Hematopoietic multipotent progenitor cell (in vitro differentiated cells): ENCODE measurements around the gene TANC1. TPM values are rescaled to one million over a fixed set of nuclear protein-coding genes. Genes with fewer than 3 reads are reported as not detected.

Experiments used
- DNase-seq, 3 donors: peaks; one replicate each; pipeline ENCODE4 v3.0.0-alpha.2; 2011 to 2015; ENCODE audit warnings: low read depth in 2 of 3, low spot score in 2 of 3
- total RNA-seq: library from RNA; depleted of rRNA; stranded (reverse); fragments of >200 nt; gene quantifications from one replicate; pipeline ENCODE4 v1.2.3, GENCODE V29; 2012

TANC1 gene
- total RNA-seq, 1 donor: 7.3 TPM

- no peak for DNase-seq
Measured at GRCh38 chr2:159153063-159153462, 184.6 kb downstream of the TANC1 start.

DNA sequence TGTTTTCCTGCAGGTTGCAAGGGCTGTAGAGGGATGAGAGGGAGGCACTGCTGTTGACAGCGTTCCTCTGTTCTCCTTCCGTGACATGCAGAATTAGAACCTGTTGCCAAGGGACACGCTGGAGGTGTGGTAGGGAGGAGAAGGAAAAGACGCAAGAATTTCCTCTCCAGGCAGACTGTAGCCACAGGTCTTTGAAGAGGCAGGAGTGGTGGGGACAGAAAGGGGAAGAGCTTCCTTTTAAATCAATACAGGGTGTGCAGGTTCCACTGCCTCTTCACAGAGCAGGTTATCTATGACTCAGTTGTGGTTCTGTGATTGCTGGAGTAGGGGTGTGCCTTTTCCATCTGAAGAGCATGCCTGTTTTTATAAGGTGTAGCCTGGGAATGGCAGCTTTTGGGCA is 185.0 kb downstream of the TANC1 start:
- no peak for DNase-seq

GRCh38 chr2:159153951-159154350 is 185.5 kb downstream of the TANC1 start:
- DNase-seq: no peak

GRCh38 chr2:159154366-159154765 is 185.9 kb downstream of the TANC1 start:
- DNase-seq: no peak

DNA sequence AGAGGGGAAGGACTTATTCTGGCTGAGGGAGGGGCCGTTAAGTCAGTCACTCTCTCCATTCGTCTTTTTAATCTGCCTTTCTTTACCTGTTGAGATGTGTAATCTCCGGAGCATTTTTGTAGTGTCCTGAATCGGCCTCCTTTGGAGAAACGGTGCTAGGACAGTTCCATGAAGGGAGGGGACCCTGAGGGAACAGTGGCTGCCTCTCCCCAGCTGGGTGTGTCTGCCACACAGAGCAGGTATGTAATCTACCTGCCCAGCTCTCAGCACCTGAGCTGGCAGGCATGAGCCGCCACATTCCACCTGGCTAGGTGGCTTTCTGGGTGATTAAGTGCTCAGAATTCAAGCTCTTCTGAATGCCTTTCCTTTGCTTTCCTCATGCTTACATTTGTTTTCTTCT is 186.9 kb downstream of the TANC1 start:
- no peak for DNase-seq

DNA sequence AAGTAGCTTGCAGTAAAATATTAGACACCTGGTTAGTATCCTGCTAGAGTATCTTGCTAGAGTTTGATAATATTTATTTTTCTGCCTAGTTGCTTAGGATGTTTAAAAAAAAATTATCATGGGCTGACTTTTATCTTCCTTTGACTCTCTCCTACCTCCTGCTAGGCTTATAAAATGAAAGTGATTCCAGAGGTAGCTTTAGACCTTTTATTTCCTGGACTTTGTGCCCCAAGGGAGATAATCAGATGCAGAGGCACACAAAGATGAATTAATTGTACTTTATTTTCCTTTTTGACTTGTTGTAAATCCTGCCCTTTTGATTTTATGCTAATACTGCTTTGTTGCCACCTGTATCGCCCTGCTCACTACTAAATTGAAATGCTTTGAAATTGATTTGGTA is 187.4 kb downstream of the TANC1 start:
- no peak for DNase-seq

GRCh38 chr2:159156834-159157233 is 188.4 kb downstream of the TANC1 start:
- no peak for DNase-seq

DNA sequence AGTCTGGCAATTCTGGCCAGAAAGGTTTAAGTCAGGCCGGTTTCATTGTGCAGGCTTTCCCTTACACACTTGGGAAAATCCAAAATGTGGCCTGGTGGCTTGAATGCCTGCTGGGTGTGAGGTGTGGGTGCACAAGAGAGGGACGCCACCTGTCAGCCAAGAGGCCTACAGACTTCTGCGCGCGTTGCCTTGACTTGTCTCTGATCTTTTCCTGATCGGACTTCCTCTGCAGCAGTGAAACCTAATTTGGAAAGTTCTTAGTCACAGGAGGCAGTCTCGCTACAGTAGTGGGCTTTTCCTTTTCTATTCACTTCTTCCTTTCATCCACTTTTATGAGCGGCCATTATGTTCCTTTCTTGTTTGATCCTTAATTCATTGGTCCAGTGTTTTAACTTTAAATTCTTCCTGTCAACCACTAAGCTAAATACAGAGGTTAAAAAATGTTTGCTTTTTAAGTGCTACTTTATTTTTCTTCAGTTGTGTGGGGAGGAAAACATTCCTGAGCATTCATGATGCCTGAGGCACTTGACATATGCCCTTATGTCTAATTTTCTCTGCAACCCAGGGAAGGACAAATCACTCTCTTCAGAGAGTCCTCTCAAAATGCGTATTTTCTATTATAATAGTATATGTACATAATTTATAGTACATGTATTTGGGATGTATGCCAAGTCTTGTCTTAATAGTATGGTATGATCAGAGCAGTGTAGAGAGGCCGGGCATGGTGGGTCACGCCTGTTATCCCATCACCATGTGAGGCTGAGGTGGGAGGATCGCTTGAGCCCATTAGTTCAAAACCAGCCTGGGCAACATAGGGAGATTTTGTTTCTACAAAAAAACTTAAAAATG is 189.1 kb downstream of the TANC1 start:
- DNase-seq: peak in 1 of 3 donors; percentile 22

DNA sequence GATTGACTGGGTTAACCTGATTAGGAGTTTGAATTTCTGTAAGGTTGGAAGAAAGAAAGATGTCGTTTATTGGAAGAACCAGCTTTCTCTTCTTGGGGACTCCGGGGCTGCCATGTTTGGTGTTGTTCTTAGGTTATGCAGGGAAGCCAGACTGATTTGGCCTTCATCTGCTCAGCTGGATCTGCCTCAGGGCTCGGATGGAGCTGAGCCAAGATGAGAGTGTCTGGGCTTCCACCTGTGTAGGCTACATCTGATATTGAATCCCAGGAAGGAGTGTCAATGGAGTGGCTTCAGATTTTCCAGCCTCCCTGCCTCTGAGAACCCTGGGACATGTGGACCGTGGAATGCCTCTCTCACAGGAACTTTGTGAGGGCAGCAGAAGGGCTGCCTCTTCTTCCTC is 192.0 kb downstream of the TANC1 start:
- no peak for DNase-seq

GRCh38 chr2:159160954-159161353 is 192.5 kb downstream of the TANC1 start:
- DNase-seq: no peak

GRCh38 chr2:159163930-159164329 is 195.5 kb downstream of the TANC1 start:
- peak in 1 of 3 donors; percentile 65 for DNase-seq

DNA sequence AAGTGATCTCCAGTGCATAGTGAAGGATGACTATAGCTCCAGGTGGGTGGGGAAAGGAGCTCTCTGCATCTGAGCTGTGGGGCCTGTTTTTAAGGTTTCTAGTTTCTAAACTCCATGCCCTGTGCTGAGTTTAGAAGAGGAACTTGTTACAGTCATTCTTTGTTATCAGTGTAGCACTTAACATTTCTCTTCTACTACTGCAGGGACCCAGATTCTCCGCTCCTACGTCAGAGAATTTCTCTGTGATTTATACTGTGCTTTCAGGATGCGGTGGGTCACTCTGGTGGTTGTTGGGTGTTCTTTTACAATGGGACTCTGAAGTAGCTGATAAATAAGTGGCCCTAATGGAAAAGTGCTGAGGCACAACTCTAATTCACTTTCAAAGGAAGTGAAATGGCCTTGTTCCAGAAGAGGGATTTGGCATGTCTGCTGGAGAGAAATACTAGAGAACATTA is 196.0 kb downstream of the TANC1 start:
- peak in 2 of 3 donors; percentile 59 to 77 for DNase-seq

- DNase-seq: no peak
Measured at GRCh38 chr2:159165048-159165447, 196.6 kb downstream of the TANC1 start.

DNA sequence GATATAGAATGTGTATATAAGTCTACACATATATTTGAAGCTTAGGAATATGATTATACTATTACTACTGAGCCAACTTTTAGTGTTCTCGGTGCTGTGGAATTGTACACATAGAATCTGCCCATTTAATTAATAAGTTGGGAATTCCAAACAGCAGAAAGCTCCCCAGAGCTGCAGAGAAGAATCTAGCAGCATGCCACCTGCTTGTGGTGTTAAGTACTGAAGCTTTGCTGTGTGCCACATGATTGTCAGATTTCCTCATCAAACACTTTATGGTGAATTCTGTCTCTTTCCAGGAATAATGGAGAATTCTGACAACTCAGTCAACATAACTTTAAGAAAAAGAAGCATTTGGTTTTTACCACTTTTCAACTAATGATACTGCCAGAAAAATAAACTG is 200.3 kb downstream of the TANC1 start:
- DNase-seq: no peak

DNA sequence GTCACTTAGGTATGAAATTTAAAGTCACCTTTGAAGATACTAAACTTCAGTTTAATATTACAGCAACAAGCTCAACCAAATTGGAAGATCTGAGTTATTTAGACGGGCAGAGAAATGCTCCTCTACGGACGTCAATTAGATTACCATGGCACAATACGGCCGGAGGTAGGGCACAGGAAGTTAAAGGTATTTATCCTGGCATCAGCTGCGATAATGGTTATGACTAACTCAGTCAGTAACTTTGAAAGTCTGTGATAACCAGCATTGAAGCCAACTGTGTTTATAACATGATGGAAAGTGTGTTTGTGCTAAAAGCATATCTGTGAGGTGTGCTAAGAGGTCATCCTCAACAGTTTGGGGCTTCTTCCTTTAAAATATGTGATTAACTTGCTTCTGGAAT is 200.7 kb downstream of the TANC1 start:
- no peak for DNase-seq

GRCh38 chr2:159172403-159172802 is 204.0 kb downstream of the TANC1 start:
- DNase-seq: no peak

- no peak for DNase-seq
Measured at GRCh38 chr2:159174759-159175158, 206.3 kb downstream of the TANC1 start.

- no peak for DNase-seq
Measured at GRCh38 chr2:159175182-159175581, 206.7 kb downstream of the TANC1 start.

GRCh38 chr2:159175927-159176326 is 207.5 kb downstream of the TANC1 start:
- DNase-seq: no peak

DNA sequence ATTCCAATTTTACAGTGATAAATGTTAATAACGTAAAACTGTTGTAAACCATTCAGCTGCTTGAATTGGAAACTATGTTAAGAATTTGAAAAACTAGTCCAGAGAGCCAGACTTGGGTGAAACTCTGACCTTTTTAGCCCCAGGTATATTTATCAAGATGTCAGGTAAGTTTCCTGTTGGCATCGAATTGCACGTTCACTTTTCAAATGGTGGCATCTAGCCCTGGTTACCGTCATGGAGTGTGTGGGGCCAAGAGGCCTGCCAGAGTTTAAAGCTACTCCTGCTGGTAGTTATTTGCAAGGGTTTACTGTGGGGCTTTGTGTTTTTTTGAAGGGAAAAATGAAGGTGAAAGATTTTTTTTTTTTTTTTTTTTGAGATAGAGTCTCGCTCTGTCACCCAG is 208.1 kb downstream of the TANC1 start:
- no peak for DNase-seq

DNA sequence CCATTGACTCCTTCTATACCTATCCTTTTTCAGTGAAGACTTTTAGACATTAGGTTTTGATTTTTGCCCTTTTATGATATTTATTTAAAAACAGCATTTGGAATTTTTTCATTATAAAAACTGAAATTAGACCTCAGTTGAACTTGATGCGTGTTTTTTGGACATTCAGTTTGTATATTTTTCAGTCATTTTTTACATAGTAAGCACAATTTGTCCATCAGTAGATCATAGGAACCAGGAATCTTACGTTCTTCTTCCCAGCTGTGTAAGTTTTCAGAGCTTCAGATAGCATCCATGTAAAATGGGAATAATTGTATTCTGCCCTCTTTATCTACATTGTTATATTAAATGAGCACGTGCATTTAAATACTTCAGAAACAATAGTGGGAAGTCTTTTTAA is 208.9 kb downstream of the TANC1 start:
- DNase-seq: no peak

GRCh38 chr2:159177957-159178356 is 209.5 kb downstream of the TANC1 start:
- DNase-seq: no peak

DNA sequence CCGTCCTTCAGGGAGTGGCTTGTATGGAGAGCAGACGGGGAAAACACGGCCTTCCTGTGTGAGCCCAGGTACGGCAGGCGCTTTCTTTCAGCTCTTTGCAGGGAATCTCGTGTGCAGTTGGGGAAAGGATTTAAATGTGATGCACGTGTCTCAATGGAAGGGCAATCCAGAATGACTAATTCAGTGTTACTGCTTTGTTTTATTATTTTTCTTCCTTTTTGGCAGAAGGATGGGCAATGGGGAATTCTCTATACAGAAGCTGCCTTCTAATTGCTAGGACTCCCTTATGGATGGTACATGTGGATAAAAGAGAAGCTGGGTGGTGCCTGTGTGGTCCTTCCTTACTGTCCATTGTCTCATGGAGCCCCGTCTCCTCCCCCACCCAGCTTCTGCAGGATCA is 210.7 kb downstream of the TANC1 start:
- no peak for DNase-seq
